DND-41 (cell line): Measurements from ENCODE around the gene TMEM115.

Experiments
- CTCF ChIP-seq: IDR thresholded peaks from 2 replicates; pipeline ENCODE4 v1.5.1; 2012; ENCODE audit warnings: borderline replicate concordance, low read length, moderate library complexity, mild to moderate bottlenecking; ENCODE audit not compliant: poor library complexity, severe bottlenecking; ENCODE audit errors: extremely low read depth
- EZH2 ChIP-seq: IDR thresholded peaks from 3 replicates; pipeline ENCODE4 v1.6.1; 2012; ENCODE audit warnings: borderline replicate concordance, low read depth, mild to moderate bottlenecking, moderate library complexity, low read length, inconsistent platforms; ENCODE audit not compliant: severe bottlenecking

- TF ChIP-seq CTCF: no peak
- no peak for TF ChIP-seq EZH2
These were observed 17.8 kb downstream of the TMEM115 start for GRCh38 chr3:50341537-50341936.
